ENCODE data around the gene FMNL2. TPM values are rescaled to one million over a fixed set of nuclear protein-coding genes. Genes with fewer than 3 reads are reported as not detected.

FMNL2 gene
- total RNA-seq, 4 donors from 2014 or later, result 25.2 to 35.0 (median 27.4) TPM

DNA sequence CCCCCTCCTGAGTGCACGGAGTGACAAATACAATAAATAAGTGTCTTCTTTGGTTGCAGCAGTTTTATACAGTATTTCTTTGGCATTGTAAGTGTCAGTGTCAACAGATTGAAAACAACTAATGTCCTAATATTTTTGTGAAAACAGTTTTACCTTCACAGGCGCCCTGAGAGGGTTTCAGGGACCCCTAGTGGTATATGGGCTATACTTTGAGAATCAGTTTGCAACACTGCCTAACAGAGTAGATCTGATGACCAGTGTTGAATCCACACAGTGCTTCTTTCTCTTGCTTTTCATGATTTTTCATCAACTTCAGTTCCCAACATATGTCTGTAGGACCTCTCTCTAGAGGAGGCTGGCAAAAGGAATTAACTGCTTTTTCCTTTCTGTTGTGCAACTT, 220.1 kb downstream of the FMNL2 start:
- no peak for TF ChIP-seq POLR2A (IDR thresholded peaks at IDR 0.05)
- no peak for TF ChIP-seq EP300 (IDR thresholded peaks at IDR 0.05)
- no peak for TF ChIP-seq POLR2AphosphoS5 (IDR thresholded peaks at IDR 0.05)
- no peak for TF ChIP-seq CTCF (IDR thresholded peaks at IDR 0.05)
- no peak for ATAC-seq
- Histone ChIP-seq H3K27me3 (no peaks in the 10 kb centered on the region), H3K4me1 (no peaks in the 10 kb centered on the region), H3K27ac (no peak overlapping the region), H3K36me3 (peaks cover 0 to 13% of the 10 kb centered on the region in 2 donors), H3K4me3 (no peak overlapping the region), H3K9me3 (no peaks in the 10 kb centered on the region)
- 83 to 97% methylated on average over 2 of the region's 2 CpGs for WGBS, 2 donors (ENCODE audit: low coverage in 1 of 2)

DNA sequence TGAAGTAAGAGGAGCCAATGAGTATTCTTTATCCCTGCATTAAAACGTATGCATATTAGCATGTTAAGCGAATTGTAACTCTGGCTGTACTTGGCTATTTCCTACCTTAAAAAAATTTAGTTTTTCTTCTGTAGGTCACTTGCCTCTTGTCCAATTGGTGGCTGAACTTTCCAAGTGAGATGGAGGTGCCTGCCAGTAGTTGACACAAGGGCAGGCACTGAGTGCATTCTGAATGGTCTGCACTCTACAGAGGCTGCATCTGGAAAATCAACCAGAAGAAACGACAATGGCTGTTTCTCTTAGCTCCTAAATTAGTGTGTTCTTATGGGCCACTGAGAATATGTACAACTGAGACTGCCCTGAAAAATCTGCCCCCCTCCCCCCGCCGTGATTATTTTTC, 221.5 kb downstream of the FMNL2 start:
- H3K27me3 ChIP-seq, result no peaks in the 10 kb centered on the region
- no peak for ATAC-seq
- H3K4me1 ChIP-seq, result no peaks in the 10 kb centered on the region
- no peak overlapping the region for H3K27ac ChIP-seq
- WGBS, 2 donors (ENCODE audit: low coverage in 1 of 2), result 88 to 100% methylated on average over 2 to 4 of the region's 5 CpGs
- no peak overlapping the region for H3K4me3 ChIP-seq
- H3K9me3 ChIP-seq, result no peaks in the 10 kb centered on the region
- H3K36me3 ChIP-seq, result peaks cover 0 to 23% of the 10 kb centered on the region in 2 donors
- TF ChIP-seq EP300 (IDR thresholded peaks at IDR 0.05) (no peak), CTCF (IDR thresholded peaks at IDR 0.05) (no peak)

GRCh38 chr2:152557273-152557888, 222.4 kb downstream of the FMNL2 start:
- peaks cover 0 to 31% of the 10 kb centered on the region in 2 donors for H3K36me3 ChIP-seq
- WGBS, 2 donors (ENCODE audit: low coverage in 1 of 2), result 83 to 86% methylated on average over 2 to 3 of the region's 4 CpGs
- ATAC-seq, result no peak
- TF ChIP-seq POLR2AphosphoS5 (IDR thresholded peaks at IDR 0.05) (no peak), EP300 (IDR thresholded peaks at IDR 0.05) (no peak), CTCF (IDR thresholded peaks at IDR 0.05) (no peak), POLR2A (IDR thresholded peaks at IDR 0.05) (no peak)
- H3K9me3 ChIP-seq, result no peaks in the 10 kb centered on the region
- H3K27me3 ChIP-seq, result no peaks in the 10 kb centered on the region
- no peak overlapping the region for H3K27ac ChIP-seq
- no peak overlapping the region for H3K4me3 ChIP-seq
- no peaks in the 10 kb centered on the region for H3K4me1 ChIP-seq

DNA sequence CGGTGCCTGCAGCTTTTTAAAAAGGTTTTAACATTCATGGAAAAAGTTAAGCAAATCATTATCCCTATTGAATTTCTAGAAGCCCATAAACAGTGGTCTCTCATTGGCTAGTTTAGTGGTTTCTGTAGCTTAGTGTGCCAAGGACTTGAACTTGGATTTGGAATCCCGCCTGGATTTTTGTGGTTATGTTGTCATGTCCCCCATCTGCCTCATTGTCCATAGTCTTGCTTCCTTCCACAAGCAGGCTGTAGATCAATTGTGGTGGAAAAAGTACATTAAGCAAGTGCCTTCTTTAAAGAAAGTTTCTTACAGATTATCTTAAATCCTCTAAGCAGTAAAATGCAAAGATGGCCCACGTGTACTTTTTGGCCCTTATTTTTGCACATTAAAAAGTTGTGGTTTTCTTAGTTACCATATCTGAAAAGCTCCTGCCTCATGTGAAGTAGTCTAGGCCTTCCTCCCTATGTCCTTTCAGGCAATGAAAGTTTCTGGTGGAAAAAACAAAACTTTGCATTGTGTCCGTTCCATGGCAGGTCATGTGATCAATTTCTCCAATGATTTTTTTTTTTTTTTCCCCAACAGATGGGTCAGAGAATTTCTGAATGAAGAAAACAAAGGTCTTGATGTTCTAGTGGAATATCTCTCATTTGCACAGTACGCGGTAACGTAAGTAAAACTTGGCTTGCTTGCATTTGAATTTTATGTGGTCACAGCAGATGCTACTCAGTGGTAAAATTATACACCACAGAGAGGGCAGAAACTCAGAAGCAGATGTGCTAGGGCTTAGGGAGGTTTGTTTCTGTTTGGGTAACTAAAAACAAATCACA, 223.4 kb downstream of the FMNL2 start:
- Histone ChIP-seq H3K4me1 (no peaks in the 10 kb centered on the region), H3K36me3 (peaks cover 0 to 31% of the 10 kb centered on the region in 2 donors), H3K4me3 (no peak overlapping the region), H3K27ac (no peak overlapping the region), H3K9me3 (no peaks in the 10 kb centered on the region), H3K27me3 (no peaks in the 10 kb centered on the region)
- TF ChIP-seq POLR2A (IDR thresholded peaks at IDR 0.05), result no peak
- TF ChIP-seq EP300 (IDR thresholded peaks at IDR 0.05), result no peak
- no peak for TF ChIP-seq POLR2AphosphoS5 (IDR thresholded peaks at IDR 0.05)
- no peak for TF ChIP-seq CTCF (IDR thresholded peaks at IDR 0.05)
- ATAC-seq, result no peak
- WGBS, 2 donors (ENCODE audit: low coverage in 1 of 2), result 79 to 86% methylated on average over 7 of the region's 7 CpGs

- Histone ChIP-seq H3K27ac (no peak overlapping the region), H3K27me3 (no peaks in the 10 kb centered on the region), H3K4me3 (no peak overlapping the region), H3K4me1 (no peaks in the 10 kb centered on the region), H3K36me3 (peaks cover 0 to 31% of the 10 kb centered on the region in 2 donors), H3K9me3 (no peaks in the 10 kb centered on the region)
- WGBS, 2 donors (ENCODE audit: low coverage in 1 of 2), result 93 to 100% methylated on average over 4 of the region's 4 CpGs
- ATAC-seq, result no peak
- TF ChIP-seq POLR2AphosphoS5 (IDR thresholded peaks at IDR 0.05) (no peak), CTCF (IDR thresholded peaks at IDR 0.05) (no peak), EP300 (IDR thresholded peaks at IDR 0.05) (no peak), POLR2A (IDR thresholded peaks at IDR 0.05) (no peak)
Observed at GRCh38 chr2:152559008-152559407, 224.0 kb downstream of the FMNL2 start.
